ENCODE measurements around the gene ORM1.
"Not testable (repeated sequence)": the region's sequence is repeated elsewhere in the genome, so short reads cannot be mapped to it uniquely, and the experiment has no call there.

ORM1 gene

GRCh38 chr9:114322831-114323531 is at the start of gene ORM1:
TSS of gene ORM1 (plus strand) at chr9:114323098. CDS start at chr9:114323134, 36 bp downstream.
- not testable (repeated sequence) for DNase-seq (ENCODE audit: low spot score)

DNA sequence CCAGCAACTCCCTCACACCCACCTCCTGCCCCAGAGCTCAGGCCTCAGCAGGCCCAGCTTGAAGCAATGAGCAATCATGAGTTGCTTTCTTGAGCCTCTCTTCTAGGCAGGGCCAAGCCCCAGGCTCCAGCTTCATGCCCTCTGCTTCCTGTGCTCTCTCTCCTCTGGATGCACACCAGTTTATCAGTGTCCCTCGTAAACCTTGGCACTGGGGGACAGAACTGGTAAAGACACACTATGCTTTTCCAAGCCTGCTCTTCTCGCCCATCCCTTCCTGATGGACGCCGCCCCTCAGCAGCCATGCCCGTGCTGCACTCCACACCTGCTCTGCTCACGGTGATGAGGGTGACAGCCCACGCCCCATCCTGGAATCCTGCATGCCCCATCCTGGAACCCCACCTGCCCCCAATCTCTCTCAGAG is 49.4 kb upstream of the ORM1 start:
- DNase-seq (ENCODE audit: low spot score) = no peak

DNA sequence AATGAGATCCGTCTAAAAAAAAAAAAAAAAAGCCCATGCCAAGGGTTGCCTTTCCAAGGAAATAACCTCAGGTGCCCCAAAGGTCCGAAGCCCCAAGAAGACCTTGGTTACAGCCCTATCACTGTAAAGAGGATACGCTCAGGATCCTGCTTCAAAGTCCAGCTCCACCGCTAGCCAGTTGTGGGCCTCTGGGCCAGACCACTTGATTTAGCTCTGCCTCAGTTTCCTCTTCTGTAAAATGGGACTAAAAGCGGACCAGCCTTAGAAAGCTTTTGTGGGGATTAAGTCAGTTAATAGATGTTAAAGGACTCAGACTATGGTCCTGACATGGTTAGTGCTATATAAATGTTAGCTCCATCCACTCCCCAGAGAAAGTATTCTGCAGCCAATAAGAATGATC is 48.7 kb upstream of the ORM1 start:
- DNase-seq (ENCODE audit: low spot score) = no peak

- DNase-seq (ENCODE audit: low spot score) = no peak
Measured at GRCh38 chr9:114275246-114276004, 47.5 kb upstream of the ORM1 start.

- no peak for DNase-seq (ENCODE audit: low spot score)
Measured at GRCh38 chr9:114276908-114277821, 45.7 kb upstream of the ORM1 start.

GRCh38 chr9:114278356-114278755 is 44.5 kb upstream of the ORM1 start:
- no peak for DNase-seq (ENCODE audit: low spot score)

- no peak for DNase-seq (ENCODE audit: low spot score)
Measured at GRCh38 chr9:114278881-114279570, 43.9 kb upstream of the ORM1 start.

DNA sequence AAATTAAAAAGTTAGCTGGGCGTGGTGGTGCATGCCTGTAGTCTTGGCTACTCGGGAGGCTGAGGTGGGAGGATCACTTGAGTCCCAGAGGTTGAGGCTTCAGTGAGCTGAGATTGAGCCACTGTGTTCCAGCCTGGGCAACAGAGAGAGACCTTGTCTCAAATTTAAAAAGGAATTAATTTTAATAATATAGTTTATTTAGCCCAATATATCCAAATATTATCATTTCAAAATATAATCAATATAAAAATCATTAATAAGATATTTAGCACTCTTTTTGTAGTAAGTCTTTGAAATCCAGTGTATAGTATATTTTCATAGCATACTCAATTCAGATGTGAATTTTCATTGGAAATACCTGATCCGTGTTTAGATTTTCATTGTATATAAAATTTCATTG is 43.2 kb upstream of the ORM1 start:
- no peak for DNase-seq (ENCODE audit: low spot score)

DNA sequence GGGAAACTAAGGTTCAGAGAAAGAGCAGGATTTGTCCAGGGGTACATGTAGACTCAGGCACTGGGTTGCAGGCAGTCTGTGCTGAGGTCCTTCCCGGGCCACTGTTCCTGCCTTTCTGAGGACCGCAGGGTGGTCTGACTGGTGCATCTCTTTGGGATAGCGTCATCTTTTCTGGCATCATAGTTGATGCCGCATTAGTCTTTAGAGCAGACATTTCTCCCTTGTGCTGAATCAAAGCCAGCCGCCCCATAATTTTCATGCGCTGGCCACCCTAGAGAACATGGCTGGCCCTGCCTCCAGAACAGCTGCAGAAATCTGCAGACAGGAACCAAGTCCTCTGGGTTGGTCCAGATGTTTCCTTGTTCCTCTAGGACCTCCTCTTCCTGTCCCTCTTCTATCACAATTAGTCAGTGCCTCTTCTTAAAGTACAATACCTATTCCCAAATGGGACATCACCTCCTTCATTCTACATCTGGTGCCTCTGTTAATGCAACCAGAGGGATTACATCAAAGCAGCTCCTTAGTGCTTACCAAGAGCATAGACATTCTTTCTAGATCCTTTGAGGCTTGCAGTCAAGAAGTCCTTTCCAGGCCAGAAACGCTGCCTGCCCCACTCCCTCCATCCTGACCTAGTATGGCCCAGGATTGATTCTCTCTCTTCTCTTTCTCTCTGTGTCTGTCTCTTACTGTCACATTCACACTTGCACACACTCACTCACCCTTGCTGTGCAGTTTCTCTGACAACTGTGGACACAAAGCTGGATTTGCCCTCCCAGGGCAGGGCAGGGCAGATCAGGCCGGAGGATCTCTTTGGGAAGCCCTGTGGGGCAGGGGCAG is 42.0 kb upstream of the ORM1 start:
- no peak for DNase-seq (ENCODE audit: low spot score)

GRCh38 chr9:114281473-114282103 is 41.3 kb upstream of the ORM1 start:
- DNase-seq (ENCODE audit: low spot score) = no peak

GRCh38 chr9:114282104-114282485 is 40.8 kb upstream of the ORM1 start:
- no peak for DNase-seq (ENCODE audit: low spot score)

DNA sequence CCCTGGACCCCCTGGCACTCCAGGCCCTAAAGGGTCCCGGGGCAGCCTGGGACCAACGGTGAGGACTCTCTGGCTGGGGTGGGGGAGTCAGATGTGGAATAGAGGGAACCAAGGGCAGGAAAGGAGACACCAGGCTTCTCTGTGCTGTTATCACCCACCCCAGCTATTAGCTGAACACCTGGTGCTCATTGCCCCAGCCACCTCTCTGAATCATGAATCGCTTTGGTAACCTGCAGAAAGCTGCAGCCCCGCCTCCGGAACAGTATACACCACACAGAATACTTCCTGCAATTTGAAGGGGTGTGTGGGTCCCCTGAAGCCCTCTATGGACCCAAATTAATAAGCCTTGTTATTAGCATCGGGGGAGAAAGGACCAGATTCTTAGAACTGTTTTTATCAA is 40.4 kb upstream of the ORM1 start:
- no peak for DNase-seq (ENCODE audit: low spot score)

- DNase-seq (ENCODE audit: low spot score) = no peak
Measured at GRCh38 chr9:114282926-114283325, 40.0 kb upstream of the ORM1 start.

GRCh38 chr9:114283551-114284111 is 39.3 kb upstream of the ORM1 start:
- no peak for DNase-seq (ENCODE audit: low spot score)

GRCh38 chr9:114284316-114285060 is 38.4 kb upstream of the ORM1 start:
- DNase-seq (ENCODE audit: low spot score) = no peak

GRCh38 chr9:114285166-114285867 is 37.6 kb upstream of the ORM1 start:
- no peak for DNase-seq (ENCODE audit: low spot score)

- DNase-seq (ENCODE audit: low spot score) = no peak
Measured at GRCh38 chr9:114286146-114286679, 36.7 kb upstream of the ORM1 start.

DNA sequence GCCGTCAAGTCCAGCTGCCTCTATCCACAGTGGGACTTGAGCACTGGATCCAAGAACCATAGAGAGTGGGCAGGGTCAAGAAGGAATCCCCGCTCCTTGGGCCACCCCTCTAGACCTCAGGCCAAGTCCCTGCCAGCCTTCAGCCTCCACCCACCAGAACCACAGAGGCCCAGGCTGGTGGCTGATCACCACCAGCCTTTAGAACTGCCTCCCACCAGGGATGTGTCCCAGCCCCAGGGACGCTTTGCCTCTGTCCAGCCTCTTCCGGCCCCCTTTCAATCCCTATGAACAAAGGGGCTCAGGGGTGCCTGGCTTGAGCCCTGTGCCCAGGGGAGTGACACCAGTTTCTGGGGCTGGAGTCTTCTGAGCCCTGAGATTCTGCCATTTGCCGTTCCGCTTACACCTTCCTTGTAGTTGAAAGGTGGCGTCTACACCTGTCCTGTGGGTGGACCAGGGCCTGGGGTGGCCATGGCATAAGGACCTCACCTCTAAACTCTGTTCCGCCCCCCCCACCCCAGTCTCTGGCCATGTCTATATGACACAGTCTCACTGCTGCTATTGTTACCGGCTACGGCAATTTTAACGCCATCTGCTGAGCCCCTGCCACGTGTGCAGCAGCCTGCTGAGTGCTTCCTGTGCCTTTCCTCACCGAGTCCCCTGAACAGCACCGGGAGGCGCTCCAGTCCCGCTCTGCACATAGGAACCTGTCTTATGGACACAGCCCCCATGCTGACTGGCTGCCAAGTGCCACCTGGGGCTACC is 35.7 kb upstream of the ORM1 start:
- DNase-seq (ENCODE audit: low spot score) = no peak

All from CD4-positive, alpha-beta T cell treated with Interleukin-6 at 100 ng/mL for 8 hours (primary cell).